H9 (cell line): ENCODE data around the gene LPP. TPM values are rescaled to one million over a fixed set of nuclear protein-coding genes. Genes with fewer than 3 reads are reported as not detected.

Experiments
- DNase-seq: peaks from one replicate; pipeline ENCODE4 v3.0.0-alpha.2; 2017
- H2AFZ ChIP-seq: one replicate; pipeline ENCODE4 v1.6.1; 2013; ENCODE audit warnings: mild to moderate bottlenecking, low read length, control low read depth, moderate library complexity
- H2AK5ac ChIP-seq: 2 replicates; pipeline ENCODE4 v1.6.1; 2013; ENCODE audit warnings: low read length, control low read depth, mixed read lengths; ENCODE audit not compliant: insufficient read length
- H2BK120ac ChIP-seq: one replicate; pipeline ENCODE4 v1.6.1; 2013; ENCODE audit warnings: low read depth, mild to moderate bottlenecking, low read length, control low read depth, inconsistent platforms; ENCODE audit not compliant: poor library complexity, severe bottlenecking
- H2BK12ac ChIP-seq: 2 replicates; pipeline ENCODE4 v1.6.1; 2013; ENCODE audit warnings: low read length, control low read depth, mixed read lengths, low read depth; ENCODE audit not compliant: insufficient read length
- H2BK15ac ChIP-seq: 2 replicates; pipeline ENCODE4 v1.6.1; 2013; ENCODE audit warnings: low read depth, low read length, control low read depth
- H2BK20ac ChIP-seq: one replicate; pipeline ENCODE4 v1.6.1; 2013; ENCODE audit warnings: low read depth, mild to moderate bottlenecking, low read length, control low read depth, inconsistent platforms; ENCODE audit not compliant: poor library complexity, severe bottlenecking
- H2BK5ac ChIP-seq: 2 replicates; pipeline ENCODE4 v1.6.1; 2013; ENCODE audit warnings: low read length, control low read depth, mixed read lengths; ENCODE audit not compliant: insufficient read length
- H3K14ac ChIP-seq: 2 replicates; pipeline ENCODE4 v1.6.1; 2013; ENCODE audit warnings: low read length, control low read depth; ENCODE audit not compliant: insufficient read depth
- H3K18ac ChIP-seq: 2 replicates; pipeline ENCODE4 v1.6.1; 2013; ENCODE audit warnings: low read depth, mild to moderate bottlenecking, mixed read lengths, low read length, control low read depth; ENCODE audit not compliant: insufficient read length
- H3K23ac ChIP-seq: 2 replicates; pipeline ENCODE4 v1.6.1; 2013; ENCODE audit warnings: low read length, control low read depth, mixed read lengths, low read depth; ENCODE audit not compliant: insufficient read length
- H3K23me2 ChIP-seq: 2 replicates; pipeline ENCODE4 v1.6.1; 2013; ENCODE audit warnings: low read depth, mild to moderate bottlenecking, mixed read lengths, low read length, control low read depth; ENCODE audit not compliant: insufficient read length, poor library complexity, severe bottlenecking
- H3K27ac ChIP-seq: 2 replicates; pipeline ENCODE4 v1.5.1; 2013; ENCODE audit warnings: low read length, control low read depth, mixed read lengths, low read depth; ENCODE audit not compliant: insufficient read length
- H3K27me3 ChIP-seq: 2 replicates; pipeline ENCODE4 v1.6.1; 2013; ENCODE audit warnings: low read length, control low read depth, inconsistent platforms; ENCODE audit not compliant: insufficient read depth
- H3K4ac ChIP-seq: 2 replicates; pipeline ENCODE4 v1.6.1; 2013; ENCODE audit warnings: low read depth, mild to moderate bottlenecking, control low read depth, inconsistent platforms, low read length, moderate library complexity
- H3K4me1 ChIP-seq: 2 replicates; pipeline ENCODE4 v1.6.1; 2013; ENCODE audit warnings: low read length, control low read depth, inconsistent platforms; ENCODE audit not compliant: insufficient read depth
- H3K4me2 ChIP-seq: 2 replicates; pipeline ENCODE4 v1.6.1; 2013; ENCODE audit warnings: low read length, control low read depth, mixed read lengths; ENCODE audit not compliant: insufficient read length, insufficient read depth
- H3K56ac ChIP-seq: 2 replicates; pipeline ENCODE4 v1.6.1; 2013; ENCODE audit warnings: low read depth, mild to moderate bottlenecking, mixed read lengths, low read length, control low read depth; ENCODE audit not compliant: insufficient read length
- H3K79me1 ChIP-seq: 2 replicates; pipeline ENCODE4 v1.6.1; 2013; ENCODE audit warnings: low read depth, mild to moderate bottlenecking, moderate library complexity, low read length, control low read depth, inconsistent platforms; ENCODE audit not compliant: insufficient read depth, poor library complexity, severe bottlenecking
- H3K79me2 ChIP-seq: 2 replicates; pipeline ENCODE4 v1.6.1; 2013; ENCODE audit warnings: low read length, control low read depth, inconsistent platforms; ENCODE audit not compliant: insufficient read depth
- H3K9ac ChIP-seq: 2 replicates; pipeline ENCODE4 v1.6.1; 2013; ENCODE audit warnings: low read length, control low read depth, mixed read lengths; ENCODE audit not compliant: insufficient read length; ENCODE audit errors: extremely low read depth
- H3K9me3 ChIP-seq: one replicate; pipeline ENCODE4 v1.6.1; 2013; ENCODE audit warnings: low read depth, low read length, inconsistent platforms; ENCODE audit not compliant: control insufficient read depth
- H3T11ph ChIP-seq: one replicate; pipeline ENCODE4 v1.6.1; 2013; ENCODE audit warnings: mild to moderate bottlenecking, low read length, control low read depth, inconsistent platforms
- H4K20me1 ChIP-seq: one replicate; pipeline ENCODE4 v1.6.1; 2013; ENCODE audit not compliant: control insufficient read depth, insufficient read length, insufficient read depth
- H4K5ac ChIP-seq: 2 replicates; pipeline ENCODE4 v1.6.1; 2013; ENCODE audit warnings: low read depth, mild to moderate bottlenecking, mixed read lengths, low read length, control low read depth; ENCODE audit not compliant: insufficient read length
- H4K8ac ChIP-seq: replicated peaks from 2 replicates; pipeline ENCODE4 v1.6.1; 2013; ENCODE audit warnings: low read length, control low read depth, mixed read lengths, low read depth; ENCODE audit not compliant: insufficient read length
- H4K91ac ChIP-seq: 2 replicates; pipeline ENCODE4 v1.6.1; 2013; ENCODE audit warnings: low read depth, mild to moderate bottlenecking, moderate library complexity, mixed read lengths, low read length, control low read depth; ENCODE audit not compliant: insufficient read length
- H3K27ac Mint-ChIP-seq, 3 experiments: 2 replicates in 2 of 3; 3 replicates in 1 of 3; pipeline ENCODE4 v1.8.0; 2020 to 2021; ENCODE audit warnings: mixed read lengths in 3 of 3, mild to moderate bottlenecking in 1 of 3, moderate library complexity in 1 of 3
- H3K27me3 Mint-ChIP-seq: 2 replicates; pipeline ENCODE4 v1.8.0; 2021; ENCODE audit warnings: low read depth, mild to moderate bottlenecking, moderate library complexity, mixed read lengths
- H3K36me3 Mint-ChIP-seq, 3 experiments: 2 replicates in 2 of 3; 3 replicates in 1 of 3; pipeline ENCODE4 v1.8.0; 2020 to 2021; ENCODE audit warnings: low read depth in 3 of 3, mixed read lengths in 3 of 3; ENCODE audit not compliant: insufficient read depth in 1 of 3
- H3K4me1 Mint-ChIP-seq, 2 experiments: 2 replicates each; pipeline ENCODE4 v1.8.0; 2020; ENCODE audit warnings: mixed read lengths in 2 of 2
- H3K4me3 Mint-ChIP-seq, 2 experiments: 2 replicates in 1 of 2; 3 replicates in 1 of 2; pipeline ENCODE4 v1.8.0; 2020 to 2021; ENCODE audit warnings: mild to moderate bottlenecking in 2 of 2, mixed read lengths in 2 of 2, moderate library complexity in 1 of 2
- H3K9me3 Mint-ChIP-seq, 2 experiments: 2 replicates in 1 of 2; 3 replicates in 1 of 2; pipeline ENCODE4 v1.8.0; 2020; ENCODE audit warnings: mild to moderate bottlenecking in 2 of 2, mixed read lengths in 2 of 2, moderate library complexity in 1 of 2
- CTCF ChIP-seq: fragments of 200-600 bp; sonication (generic); conservative IDR thresholded peaks from 3 replicates; pipeline ENCODE4 v1.8.0; 2021; ENCODE audit warnings: antibody characterized with exemption, mild to moderate bottlenecking
- WGBS: extraction: QIAGEN DNeasy Blood & Tissue Kit; methylation state at CpG from one replicate; pipeline ENCODE4 v1.1.7; 2013; ENCODE audit warnings: missing lambda C conversion rate, low lambda C conversion rate, mixed read lengths; ENCODE audit not compliant: insufficient read length; ENCODE audit errors: extremely low coverage; 5-methylcytosine and 5-hydroxymethylcytosine counted together
- total RNA-seq: library from RNA; stranded (reverse); gene quantifications from 2 replicates; pipeline ENCODE4 v1.2.1, GENCODE V29; 2021

LPP gene
- total RNA-seq, 1 experiment from 2014 or later = 64.6 TPM

- Histone ChIP-seq H3K79me1 (no peaks in the 10 kb centered on the region), H3K4me2 (no peak overlapping the region), H3K9ac (no peak overlapping the region), H2BK20ac (no peak overlapping the region), H4K8ac (no peak overlapping the region), H3K4ac (no peak overlapping the region), H3K4me1 (no peaks in the 10 kb centered on the region), H2AFZ (no peak overlapping the region), H3K14ac (no peak overlapping the region), H3K79me2 (no peaks in the 10 kb centered on the region), H2BK12ac (no peak overlapping the region), H3K27me3 (no peaks in the 10 kb centered on the region), H4K5ac (no peak overlapping the region), H2AK5ac (no peak overlapping the region), H3K56ac (no peak overlapping the region), H2BK15ac (no peak overlapping the region), H2BK120ac (no peak overlapping the region), H2BK5ac (no peak overlapping the region), H4K20me1 (no peaks in the 10 kb centered on the region), H3K18ac (no peak overlapping the region), H3K9me3 (no peaks in the 10 kb centered on the region), H3T11ph (no peak overlapping the region), H3K23me2 (no peaks in the 10 kb centered on the region), H4K91ac (no peak overlapping the region), H3K27ac (no peak overlapping the region), H3K23ac (no peak overlapping the region)
- no peak for TF ChIP-seq CTCF
- no CpG with 5 or more reads among the region's 1 CpG for WGBS
- peaks cover 0 to 4% of the 10 kb centered on the region in 2 experiments; a peak in 1 of 5 replicates for H3K9me3 Mint-ChIP-seq
- no peak overlapping the region for H3K27ac Mint-ChIP-seq
- peaks cover 0 to 2% (median 0%) of the 10 kb centered on the region in 3 experiments; a peak in 2 of 7 replicates for H3K36me3 Mint-ChIP-seq
- no peak overlapping the region for H3K4me3 Mint-ChIP-seq
- no peaks in the 10 kb centered on the region for H3K27me3 Mint-ChIP-seq
- DNase-seq = no peak
- peaks cover 6% of the 10 kb centered on the region in 2 experiments for H3K4me1 Mint-ChIP-seq
These were observed 526.2 kb downstream of the LPP start for GRCh38 chr3:188680189-188680588.
